ENCODE data around the gene ASAP2.
A peak's percentile ranks its signal among the peaks of the same experiment; 100 is the strongest.

ASAP2 gene

GRCh38 chr2:9388950-9389911 is 182.6 kb downstream of the ASAP2 start:
- peaks cover 58% of the 10 kb centered on the region for H3K36me3 ChIP-seq (replicated peaks)
- TF ChIP-seq CTCF (IDR thresholded peaks at IDR 0.05; ENCODE audit: low read depth, low read length, missing control alignments) = no peak
- no peak overlapping the region for H3K4me3 ChIP-seq (ENCODE audit: low read depth, low read length)
- no peak for DNase-seq
- in situ Hi-C loops (cut with HindIII; ENCODE audit: low pct_ligation_motif_present, low sequenced_read_pairs) = no loop called here
- no peaks in the 10 kb centered on the region for H3K27me3 ChIP-seq (replicated peaks)
- no peak overlapping the region for H3K27ac ChIP-seq

GRCh38 chr2:9390151-9390850 is 183.7 kb downstream of the ASAP2 start:
- in situ Hi-C loops (cut with HindIII; ENCODE audit: low pct_ligation_motif_present, low sequenced_read_pairs) = no loop called here
- TF ChIP-seq CTCF (IDR thresholded peaks at IDR 0.05; ENCODE audit: low read depth, low read length, missing control alignments) = no peak
- no peak overlapping the region for H3K4me3 ChIP-seq (ENCODE audit: low read depth, low read length)
- DNase-seq = no peak
- peaks cover 58% of the 10 kb centered on the region for H3K36me3 ChIP-seq (replicated peaks)
- H3K27ac ChIP-seq = no peak overlapping the region
- no peaks in the 10 kb centered on the region for H3K27me3 ChIP-seq (replicated peaks)

- Histone ChIP-seq H3K27me3 (replicated peaks) (no peaks in the 10 kb centered on the region), H3K27ac (no peak overlapping the region), H3K36me3 (replicated peaks) (peaks cover 52% of the 10 kb centered on the region), H3K4me3 (ENCODE audit: low read depth, low read length) (no peak overlapping the region)
- no peak for TF ChIP-seq CTCF (IDR thresholded peaks at IDR 0.05; ENCODE audit: low read depth, low read length, missing control alignments)
- in situ Hi-C loops (cut with HindIII; ENCODE audit: low pct_ligation_motif_present, low sequenced_read_pairs) = no loop called here
- no peak for DNase-seq
Observed at GRCh38 chr2:9390991-9391390, 184.4 kb downstream of the ASAP2 start.

GRCh38 chr2:9391961-9392720 is 185.5 kb downstream of the ASAP2 start:
- no peak for TF ChIP-seq CTCF (IDR thresholded peaks at IDR 0.05; ENCODE audit: low read depth, low read length, missing control alignments)
- Histone ChIP-seq H3K36me3 (replicated peaks) (peaks cover 50% of the 10 kb centered on the region), H3K27ac (no peak overlapping the region), H3K4me3 (ENCODE audit: low read depth, low read length) (no peak overlapping the region), H3K27me3 (replicated peaks) (no peaks in the 10 kb centered on the region)
- in situ Hi-C loops (cut with HindIII; ENCODE audit: low pct_ligation_motif_present, low sequenced_read_pairs) = no loop called here
- DNase-seq = no peak

- TF ChIP-seq CTCF (IDR thresholded peaks at IDR 0.05; ENCODE audit: low read depth, low read length, missing control alignments) = peak; percentile 5
- in situ Hi-C loops (cut with HindIII; ENCODE audit: low pct_ligation_motif_present, low sequenced_read_pairs) = no loop called here
- DNase-seq = peak; percentile 43
- H3K27me3 ChIP-seq (replicated peaks) = no peaks in the 10 kb centered on the region
- H3K36me3 ChIP-seq (replicated peaks) = peaks cover 44% of the 10 kb centered on the region
- no peak overlapping the region for H3K4me3 ChIP-seq (ENCODE audit: low read depth, low read length)
- peak overlapping the region; percentile 5 for H3K27ac ChIP-seq
Observed at GRCh38 chr2:9392898-9393765, 186.5 kb downstream of the ASAP2 start.

All from brain microvascular endothelial cell (primary cell).